Fibroblast of lung (primary cell): ENCODE data around the gene FILIP1L. TPM values are rescaled to one million over a fixed set of nuclear protein-coding genes. Genes with fewer than 3 reads are reported as not detected.
"Not testable (repeated sequence)": the region's sequence is repeated elsewhere in the genome, so short reads cannot be mapped to it uniquely, and the experiment has no call there.

ENCODE experiments used
- DNase-seq, 2 donors: peaks; one replicate each; pipeline versions ENCODE4 v3.0.0 to v3.0.0-alpha.2; 2010; ENCODE audit warnings: low read depth in 2 of 2
- H2AFZ ChIP-seq: 2 replicates; pipeline ENCODE4 v1.5.1; 2012; ENCODE audit warnings: low read length, control low read depth, inconsistent platforms
- H3K27ac ChIP-seq: 2 replicates; pipeline ENCODE4 v1.5.1; 2011; ENCODE audit warnings: low read length, control low read depth; ENCODE audit not compliant: insufficient read depth
- H3K27me3 ChIP-seq: 2 replicates; pipeline ENCODE4 v1.5.1; 2011; ENCODE audit warnings: mild to moderate bottlenecking, low read length; ENCODE audit not compliant: control insufficient read depth, insufficient read depth
- H3K36me3 ChIP-seq: 2 replicates; pipeline ENCODE4 v1.5.1; 2011; ENCODE audit warnings: low read length; ENCODE audit not compliant: control insufficient read depth, insufficient read depth
- H3K4me1 ChIP-seq: 2 replicates; pipeline ENCODE4 v1.5.1; 2011; ENCODE audit warnings: low read length; ENCODE audit not compliant: control insufficient read depth, insufficient read depth; ENCODE audit errors: extremely low read depth
- H3K4me2 ChIP-seq: 2 replicates; pipeline ENCODE4 v1.5.1; 2011; ENCODE audit warnings: low read length, control low read depth; ENCODE audit not compliant: insufficient read depth; ENCODE audit errors: extremely low read depth
- H3K4me3 ChIP-seq, 4 experiments: fragments of 200-600 bp in 1 of 4; sonication (generic) in 1 of 4; replicated peaks in 1 of 4; 2 replicates each; pipeline ENCODE4 v1.5.1; 2011 to 2016; ENCODE audit warnings: low read length in 4 of 4, low read depth in 3 of 4, mild to moderate bottlenecking in 3 of 4, control low read depth in 2 of 4, inconsistent platforms in 1 of 4, mixed read lengths in 1 of 4; ENCODE audit not compliant: insufficient read depth in 1 of 4; ENCODE audit errors: control extremely low read depth in 1 of 4
- H3K79me2 ChIP-seq: 2 replicates; pipeline ENCODE4 v1.5.1; 2012; ENCODE audit warnings: mild to moderate bottlenecking, low read length, inconsistent platforms; ENCODE audit not compliant: control insufficient read depth, insufficient read depth
- H3K9ac ChIP-seq: 2 replicates; pipeline ENCODE4 v1.5.1; 2011; ENCODE audit warnings: mild to moderate bottlenecking, low read length, control low read depth; ENCODE audit not compliant: insufficient read depth
- H3K9me3 ChIP-seq: 2 replicates; pipeline ENCODE4 v1.5.1; 2012; ENCODE audit warnings: low read depth, low read length; ENCODE audit not compliant: control insufficient read depth, insufficient read depth
- H4K20me1 ChIP-seq: 2 replicates; pipeline ENCODE4 v1.5.1; 2011; ENCODE audit warnings: low read length; ENCODE audit not compliant: control insufficient read depth, insufficient read depth; ENCODE audit errors: extremely low read depth
- EZH2 ChIP-seq: IDR thresholded peaks from 2 replicates; pipeline ENCODE4 v1.5.1; 2012; ENCODE audit warnings: low read length, control low read depth, mild to moderate bottlenecking; ENCODE audit errors: missing control alignments
- polyA plus RNA-seq, 2 donors: library from polyadenylated mRNA; depleted of rRNA in 1 of 2; stranded (reverse) in 1 of 2; unstranded in 1 of 2; fragments of >200 nt; gene quantifications; 2 replicates each; pipeline ENCODE4 v1.2.1, GENCODE V29; 2011 to 2012; ENCODE audit warnings: missing spikeins in 1 of 2
- total RNA-seq: library from RNA; depleted of rRNA; stranded (reverse); fragments of >200 nt; gene quantifications from 2 replicates; pipeline ENCODE4 v1.2.1, GENCODE V29; 2014
- TF ChIP-seq, protein P1 (sequence below), 2 donors: IDR thresholded peaks in 1 of 2; conservative IDR thresholded peaks in 1 of 2; 1 replicate in 1 of 2; 2 replicates in 1 of 2; pipeline ENCODE4 v1.5.1; 2011 to 2012; ENCODE audit warnings: low read length in 2 of 2, control low read depth in 1 of 2, inconsistent platforms in 1 of 2, low read depth in 1 of 2, mild to moderate bottlenecking in 1 of 2

The FILIP1L gene
- total and polyA plus RNA-seq, 2 donors (not counting 1 experiment from before 2014, with no cell fraction given), result 92.8 to 126 TPM

DNA sequence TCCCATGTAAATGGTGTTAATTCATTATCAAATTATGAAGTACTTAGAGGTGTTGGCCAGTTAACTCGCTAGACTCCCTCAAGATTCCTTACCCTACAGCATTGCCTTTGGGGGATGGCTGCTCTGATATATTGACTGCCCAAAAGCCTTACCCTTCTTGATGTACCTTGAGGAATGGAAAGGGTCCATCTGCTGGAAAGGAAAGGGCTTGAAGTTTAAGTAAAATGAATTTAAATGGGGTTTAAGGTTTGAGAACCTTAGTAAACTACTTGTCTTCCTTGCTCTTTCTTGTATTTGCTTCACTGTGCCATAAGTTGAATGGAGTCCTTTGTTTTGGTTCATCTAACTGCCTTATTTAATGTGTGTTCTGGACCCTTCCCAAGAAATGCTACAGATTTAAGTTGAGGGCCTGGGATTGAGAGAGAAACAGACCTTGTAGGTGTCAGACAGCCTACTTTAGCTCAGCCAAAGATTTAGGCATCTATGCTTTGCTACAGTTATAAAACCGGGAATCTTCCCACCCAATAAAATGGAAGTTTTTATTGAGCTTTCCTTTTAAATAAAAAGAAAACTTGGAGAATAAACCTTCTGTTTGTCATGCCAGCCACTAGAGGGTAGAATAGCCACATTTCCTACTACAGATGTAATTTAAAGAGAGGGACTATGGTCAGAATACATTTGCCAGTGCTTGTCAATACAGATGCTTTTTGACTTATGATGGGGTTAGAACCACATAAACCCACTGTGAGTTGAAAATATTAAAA is 271.3 kb downstream of the FILIP1L start:
- peak; percentile 64 to 81 for DNase-seq
- H3K4me3 ChIP-seq, result no peak overlapping the region
- H2AFZ ChIP-seq, result no peak overlapping the region
- H3K9me3 ChIP-seq, result no peaks in the 10 kb centered on the region
- peaks cover 4% of the 10 kb centered on the region for H3K79me2 ChIP-seq
- H4K20me1 ChIP-seq, result no peaks in the 10 kb centered on the region
- peak overlapping the region; percentile 54 for H3K27ac ChIP-seq
- peaks cover 19% of the 10 kb centered on the region for H3K4me1 ChIP-seq
- TF ChIP-seq, protein P1, sequence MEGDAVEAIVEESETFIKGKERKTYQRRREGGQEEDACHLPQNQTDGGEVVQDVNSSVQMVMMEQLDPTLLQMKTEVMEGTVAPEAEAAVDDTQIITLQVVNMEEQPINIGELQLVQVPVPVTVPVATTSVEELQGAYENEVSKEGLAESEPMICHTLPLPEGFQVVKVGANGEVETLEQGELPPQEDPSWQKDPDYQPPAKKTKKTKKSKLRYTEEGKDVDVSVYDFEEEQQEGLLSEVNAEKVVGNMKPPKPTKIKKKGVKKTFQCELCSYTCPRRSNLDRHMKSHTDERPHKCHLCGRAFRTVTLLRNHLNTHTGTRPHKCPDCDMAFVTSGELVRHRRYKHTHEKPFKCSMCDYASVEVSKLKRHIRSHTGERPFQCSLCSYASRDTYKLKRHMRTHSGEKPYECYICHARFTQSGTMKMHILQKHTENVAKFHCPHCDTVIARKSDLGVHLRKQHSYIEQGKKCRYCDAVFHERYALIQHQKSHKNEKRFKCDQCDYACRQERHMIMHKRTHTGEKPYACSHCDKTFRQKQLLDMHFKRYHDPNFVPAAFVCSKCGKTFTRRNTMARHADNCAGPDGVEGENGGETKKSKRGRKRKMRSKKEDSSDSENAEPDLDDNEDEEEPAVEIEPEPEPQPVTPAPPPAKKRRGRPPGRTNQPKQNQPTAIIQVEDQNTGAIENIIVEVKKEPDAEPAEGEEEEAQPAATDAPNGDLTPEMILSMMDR (conservative IDR thresholded peaks at IDR 0.05 in 1 of 2, IDR thresholded peaks at IDR 0.05 in 1 of 2; ENCODE audit: low read depth in 1 of 2, low read length in 2 of 2), result peak; percentile 58 to 69
- TF ChIP-seq EZH2, result no peak
- no peaks in the 10 kb centered on the region for H3K36me3 ChIP-seq
- no peak overlapping the region for H3K9ac ChIP-seq
- no peaks in the 10 kb centered on the region for H3K27me3 ChIP-seq
- no peak overlapping the region for H3K4me2 ChIP-seq

DNA sequence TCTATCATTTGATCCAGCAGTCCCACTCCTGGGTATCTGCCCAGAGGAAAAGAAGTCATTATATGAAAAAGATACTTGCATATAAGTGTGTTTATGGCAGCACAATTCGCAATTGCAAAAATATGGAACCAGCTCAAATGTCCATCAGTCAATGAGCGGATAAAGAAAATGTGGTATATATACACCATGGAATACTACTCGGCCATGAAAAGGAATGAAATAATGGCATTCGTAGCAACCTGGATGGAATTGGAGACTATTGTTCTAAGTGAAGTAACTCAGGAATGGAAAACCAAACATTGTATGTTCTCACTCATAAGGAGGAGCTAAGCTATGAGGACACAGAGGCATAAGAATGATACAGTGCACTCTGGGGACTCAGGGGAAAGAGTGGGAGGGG is 272.4 kb downstream of the FILIP1L start:
- not testable (repeated sequence) for H3K9ac ChIP-seq, H4K20me1 ChIP-seq, H3K4me3 ChIP-seq, H3K27ac ChIP-seq, H3K36me3 ChIP-seq, H2AFZ ChIP-seq, H3K27me3 ChIP-seq, H3K79me2 ChIP-seq, H3K4me2 ChIP-seq, H3K9me3 ChIP-seq, DNase-seq
- peaks cover 19% of the 10 kb centered on the region for H3K4me1 ChIP-seq

GRCh38 chr3:99839613-99840012 is 274.7 kb downstream of the FILIP1L start:
- Histone ChIP-seq H3K36me3 (no peaks in the 10 kb centered on the region), H4K20me1 (no peaks in the 10 kb centered on the region), H3K79me2 (peaks cover 2% of the 10 kb centered on the region), H3K4me3 (no peak overlapping the region), H3K27me3 (no peaks in the 10 kb centered on the region), H3K4me1 (peaks cover 8% of the 10 kb centered on the region), H3K9ac (no peak overlapping the region), H3K9me3 (no peaks in the 10 kb centered on the region), H2AFZ (no peak overlapping the region), H3K4me2 (no peak overlapping the region), H3K27ac (no peak overlapping the region)
- no peak for TF ChIP-seq EZH2
- TF ChIP-seq, protein P1 (conservative IDR thresholded peaks at IDR 0.05 in 1 of 2, IDR thresholded peaks at IDR 0.05 in 1 of 2; ENCODE audit: low read depth in 1 of 2, low read length in 2 of 2), result no peak
- DNase-seq, result no peak
